Panc1 (cell line): ENCODE results near the gene MCF2L2. TPM values are rescaled to one million over a fixed set of nuclear protein-coding genes. Genes with fewer than 3 reads are reported as not detected.
A peak's percentile ranks its signal among the peaks of the same experiment; 100 is the strongest.

Experiments
- ATAC-seq: fragments of 200-7000 bp; cut with Tn5 transposase; 2 replicates; pipeline ENCODE4 v1.9.1; 2020; ENCODE audit warnings: mild to moderate bottlenecking, moderate library complexity
- BruUV-seq: library from RNA; stranded (reverse); fragments of 400-500 nt; replicated peaks from 2 replicates; lab custom pipeline; 2021; lab: Mats Ljungman, UMichigan
- CTCF ChIA-PET: fragments of 300-600 bp; sonication (Branson Sonifier 250); formaldehyde crosslinking; loops from one replicate; lab custom pipeline; 2022; ENCODE audit warnings: antibody characterized with exemption; lab: Charles Lee
- POLR2A ChIA-PET: fragments of 300-600 bp; sonication (Branson Sonifier 250); formaldehyde crosslinking; loops from one replicate; lab custom pipeline; 2022; ENCODE audit warnings: antibody characterized with exemption; lab: Charles Lee
- DNase-seq: peaks from one replicate; pipeline ENCODE4 v3.0.0-alpha.2; 2010; ENCODE audit warnings: low read depth, low spot score
- H3K27ac ChIP-seq: 2 replicates; pipeline ENCODE4 v1.5.1; 2011; ENCODE audit warnings: mild to moderate bottlenecking, low read length, inconsistent platforms
- H3K27me3 ChIP-seq: fragments of 200-500 bp; sonication (Bioruptor generic); 2 replicates; pipeline ENCODE4 v1.6.0; 2014; ENCODE audit warnings: low read length, inconsistent platforms; ENCODE audit not compliant: control insufficient read depth, insufficient read depth
- H3K36me3 ChIP-seq: fragments of 200-500 bp; sonication (Bioruptor generic); 2 replicates; pipeline ENCODE4 v1.5.1; 2014; ENCODE audit warnings: inconsistent platforms, mild to moderate bottlenecking, low read length, moderate library complexity; ENCODE audit not compliant: control insufficient read depth, insufficient read depth
- H3K4me1 ChIP-seq: 2 replicates; pipeline ENCODE4 v1.5.1; 2011; ENCODE audit warnings: inconsistent platforms, mild to moderate bottlenecking, low read length, moderate library complexity; ENCODE audit not compliant: control insufficient read depth, insufficient read depth
- H3K4me3 ChIP-seq, 2 experiments: 2 replicates each; pipeline ENCODE4 v1.5.1; 2011 to 2012; ENCODE audit warnings: low read depth in 2 of 2, low read length in 2 of 2, mild to moderate bottlenecking in 2 of 2, inconsistent platforms in 1 of 2, moderate library complexity in 1 of 2
- H3K9me3 ChIP-seq: fragments of 200-500 bp; sonication (Bioruptor generic); 2 replicates; pipeline ENCODE4 v1.5.1; 2014; ENCODE audit warnings: low read depth, mild to moderate bottlenecking, inconsistent platforms, low read length, moderate library complexity; ENCODE audit not compliant: control insufficient read depth, insufficient read depth
- CTCF ChIP-seq: fragments of 450-650 bp; IDR thresholded peaks from 2 replicates; pipeline ENCODE4 v1.5.1; 2017; ENCODE audit warnings: mild to moderate bottlenecking
- POLR2AphosphoS5 ChIP-seq: IDR thresholded peaks from 2 replicates; pipeline ENCODE4 v1.6.1; 2012; ENCODE audit warnings: mild to moderate bottlenecking, low read depth, low read length, moderate library complexity
- REST ChIP-seq, 2 experiments: IDR thresholded peaks; 2 replicates each; pipeline ENCODE4 v1.6.1; 2011 to 2012; ENCODE audit warnings: low read depth in 2 of 2, control low read depth in 1 of 2, low read length in 1 of 2, mild to moderate bottlenecking in 1 of 2, moderate library complexity in 1 of 2; ENCODE audit not compliant: insufficient read depth in 1 of 2
- SIN3A ChIP-seq: IDR thresholded peaks from 2 replicates; pipeline ENCODE4 v1.6.1; 2012; ENCODE audit warnings: low read depth, mild to moderate bottlenecking, low read length, moderate library complexity, borderline replicate concordance; ENCODE audit not compliant: insufficient read depth
- TCF7L2 ChIP-seq: IDR thresholded peaks from 2 replicates; pipeline ENCODE4 v1.6.1; 2011; ENCODE audit warnings: mild to moderate bottlenecking, low read depth, low read length, inconsistent platforms
- in situ Hi-C: cut with HindIII; loops from 2 replicates; pipeline ENCODE4 v1.10.0; 2016; ENCODE audit warnings: low sequenced_read_pairs, low pct_unique_long_range_greater_than_20kb
- intact Hi-C: fragments of 100-400 bp; cut with micrococcal nuclease; formaldehyde crosslinking; loops from one replicate; pipeline ENCODE4 v1.10.0; 2022; ENCODE audit not compliant: unreplicated experiment
- total RNA-seq: library from RNA; stranded (reverse); gene quantifications from one replicate; pipeline ENCODE4 v1.2.1, GENCODE V29; 2021; ENCODE audit not compliant: unreplicated experiment

Gene MCF2L2
- total RNA-seq, 1 experiment from 2014 or later, result 1.0 TPM

DNA sequence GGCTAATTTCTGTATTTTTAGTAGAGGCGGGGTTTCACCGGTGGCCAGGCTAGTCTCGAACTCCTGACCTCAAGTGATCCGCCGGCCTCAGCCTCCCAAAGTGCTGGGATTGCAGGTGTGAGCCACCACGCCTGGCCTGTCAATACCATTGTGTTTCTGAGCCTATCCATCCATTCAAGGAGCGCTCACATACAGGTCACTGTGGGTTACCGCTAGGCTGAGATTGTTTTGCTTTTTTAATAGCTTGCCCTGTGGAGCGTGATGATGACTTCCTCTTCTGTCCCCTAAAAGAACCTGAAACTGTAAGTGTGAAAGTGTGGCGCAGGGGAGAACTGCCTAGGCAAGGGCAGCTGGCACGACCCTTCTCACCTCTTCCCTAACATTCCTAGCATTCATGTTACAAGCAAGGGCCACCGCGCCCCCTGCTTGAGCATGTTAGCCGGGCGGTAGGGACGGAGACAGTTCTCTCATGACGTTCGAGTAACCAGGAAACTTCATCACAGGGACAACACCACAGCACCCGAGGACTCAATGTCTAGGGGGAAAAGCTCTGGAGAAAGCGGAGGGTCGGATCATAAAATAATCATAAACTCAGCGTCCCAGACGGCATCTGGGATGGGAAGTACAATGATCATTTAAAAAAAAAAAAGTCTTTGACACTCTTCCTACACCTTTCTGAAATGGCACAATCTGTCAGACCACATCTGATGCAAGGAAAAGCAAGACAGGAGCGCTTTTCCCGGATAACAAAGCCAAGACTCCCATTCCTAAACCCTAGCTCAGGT lies 266.7 kb downstream of the MCF2L2 start:
- intact Hi-C loops, result no loop called here
- ATAC-seq, result peak; percentile 19; the same call in 1 of the 2 replicates
- CTCF ChIA-PET, result no interaction called here

DNA sequence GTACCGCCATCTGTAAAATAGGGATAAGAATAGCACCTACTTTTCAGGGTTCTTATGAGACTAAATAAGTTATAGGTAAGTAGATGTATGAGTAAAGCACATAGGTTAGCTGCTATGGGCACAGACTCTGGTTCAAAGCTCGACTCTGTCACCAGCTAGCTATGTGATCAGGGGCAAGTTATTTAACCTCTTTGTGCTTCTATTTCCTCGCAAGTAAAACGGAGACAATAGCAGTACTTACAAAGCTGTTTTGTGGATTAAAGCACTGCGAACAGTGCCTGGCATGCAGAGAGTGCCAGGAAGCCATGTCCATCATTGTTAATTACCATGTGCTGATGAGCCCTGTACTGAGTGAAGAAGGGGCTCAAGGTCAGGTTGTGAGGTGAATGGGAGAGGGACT lies 267.8 kb downstream of the MCF2L2 start:
- ATAC-seq (no peak), DNase-seq (no peak)
- in situ Hi-C loops (no loop called here), intact Hi-C loops (no loop called here)
- H3K4me1 ChIP-seq, result no peaks in the 10 kb centered on the region
- CTCF ChIA-PET, result no interaction called here
- no peak overlapping the region for H3K27ac ChIP-seq
- POLR2A ChIA-PET, result interaction anchor here (0.5 kb wide), 1 partner anchor 280 kb away, joined by 5 read pairs; no protein-coding TSS in a partner anchor
- no peak overlapping the region for H3K4me3 ChIP-seq
- peaks cover 2% of the 10 kb centered on the region; the same call in 1 of the 2 replicates for H3K27me3 ChIP-seq
- BruUV-seq, result no TSS peak
- no peaks in the 10 kb centered on the region for H3K9me3 ChIP-seq
- H3K36me3 ChIP-seq, result no peaks in the 10 kb centered on the region
- TF ChIP-seq CTCF, result no peak
- TF ChIP-seq REST (IDR thresholded peaks at IDR 0.05; ENCODE audit: insufficient read depth in 1 of 2, low read depth in 2 of 2, low read length in 1 of 2), result no peak
- no peak for TF ChIP-seq POLR2AphosphoS5

More for the DNA sequence above, 266.7 kb downstream of the MCF2L2 start:
- no peaks in the 10 kb centered on the region for H3K36me3 ChIP-seq
- BruUV-seq, result no TSS peak
- POLR2A ChIA-PET, result no interaction called here
- H3K27me3 ChIP-seq, result peaks cover 2% of the 10 kb centered on the region; the same call in 1 of the 2 replicates
- no peak for DNase-seq
- no peaks in the 10 kb centered on the region for H3K9me3 ChIP-seq
- H3K27ac ChIP-seq, result peak overlapping the region; percentile 49; the same call in 1 of the 2 replicates
- H3K4me1 ChIP-seq, result no peaks in the 10 kb centered on the region
- no peak for TF ChIP-seq POLR2AphosphoS5
- no peak for TF ChIP-seq REST (IDR thresholded peaks at IDR 0.05; ENCODE audit: insufficient read depth in 1 of 2, low read depth in 2 of 2, low read length in 1 of 2)
- TF ChIP-seq TCF7L2, result no peak
- TF ChIP-seq CTCF, result no peak
- no peak for TF ChIP-seq SIN3A
- in situ Hi-C loops, result no loop called here
- peak overlapping the region; percentile 54 to 68 for H3K4me3 ChIP-seq
